Spleen (tissue), 11 donors: ENCODE measurements around the gene SHISA4. TPM values are rescaled to one million over a fixed set of nuclear protein-coding genes. Genes with fewer than 3 reads are reported as not detected.

Experiments
- DNase-seq: peaks from one replicate; pipeline ENCODE4 v3.0.0-alpha.2; 2020
- H3K27ac ChIP-seq, 8 donors: fragments of 200-600 bp; sonication (generic) in 7 of 8; 1 replicate in 4 of 8; 2 replicates in 4 of 8; pipeline versions ENCODE4 v1.5.0 to v1.8.0; 2016 to 2021; ENCODE audit warnings: inconsistent platforms in 4 of 8, mild to moderate bottlenecking in 4 of 8, moderate library complexity in 1 of 8
- H3K27me3 ChIP-seq, 7 donors: fragments of 200-600 bp; sonication (generic) in 6 of 7; replicated peaks in 1 of 7; 1 replicate in 4 of 7; 2 replicates in 3 of 7; pipeline versions ENCODE4 v1.5.0 to v1.8.0; 2016 to 2021; ENCODE audit warnings: inconsistent platforms in 3 of 7, mild to moderate bottlenecking in 1 of 7
- H3K36me3 ChIP-seq, 6 donors: fragments of 200-600 bp; sonication (generic) in 5 of 6; 1 replicate in 4 of 6; 2 replicates in 2 of 6; pipeline versions ENCODE4 v1.5.0 to v1.8.0; 2016 to 2021; ENCODE audit warnings: inconsistent platforms in 2 of 6
- H3K4me1 ChIP-seq, 6 donors: fragments of 200-600 bp; sonication (generic) in 5 of 6; 1 replicate in 3 of 6; 2 replicates in 3 of 6; pipeline versions ENCODE4 v1.5.0 to v1.8.0; 2016 to 2021; ENCODE audit warnings: inconsistent platforms in 3 of 6
- H3K4me3 ChIP-seq, 8 donors: fragments of 200-600 bp; sonication (generic) in 7 of 8; 1 replicate in 4 of 8; 2 replicates in 4 of 8; pipeline versions ENCODE4 v1.5.0 to v1.8.0; 2016 to 2021; ENCODE audit warnings: inconsistent platforms in 4 of 8, mild to moderate bottlenecking in 4 of 8, moderate library complexity in 2 of 8
- H3K9me3 ChIP-seq, 8 donors: fragments of 200-600 bp; sonication (generic) in 7 of 8; 1 replicate in 4 of 8; 2 replicates in 4 of 8; pipeline versions ENCODE4 v1.5.0 to v1.8.0; 2016 to 2021; ENCODE audit warnings: inconsistent platforms in 4 of 8
- POLR2A ChIP-seq, 3 donors: fragments of 450-650 bp; IDR thresholded peaks; one replicate each; pipeline ENCODE4 v1.5.1; 2017; ENCODE audit warnings: antibody characterized with exemption in 3 of 3, mild to moderate bottlenecking in 1 of 3
- POLR2AphosphoS5 ChIP-seq, 3 donors: sonication (generic); formaldehyde crosslinking; IDR thresholded peaks; one replicate each; pipeline ENCODE4 v1.5.1; 2017; ENCODE audit warnings: antibody characterized with exemption in 3 of 3
- WGBS, 5 donors: extraction: QIAGEN DNeasy Blood & Tissue Kit in 3 of 5; methylation state at CpG; one replicate each; pipeline versions ENCODE4 v1.1.5 to v1.1.7; 2013 to 2018; 5-methylcytosine and 5-hydroxymethylcytosine counted together
- intact Hi-C: fragments of 100-400 bp; cut with DNase I; formaldehyde crosslinking; loops from one replicate; pipeline ENCODE4 v1.15.0; 2023; ENCODE audit warnings: low total_unique reads
- polyA plus RNA-seq, 3 donors: library from polyadenylated mRNA; stranded (reverse); fragments of 200-250 nt; gene quantifications; one replicate each; pipeline ENCODE4 v1.2.1, GENCODE V29; 2013
- total RNA-seq, 7 donors: library from RNA; depleted of rRNA in 3 of 7; stranded (reverse); fragments of >200 nt in 3 of 7; fragmentation: NEBNext Ultra II Directional in 4 of 7; extraction: Animal tissue kit (Norgen Biotek cat#: 25700) in 4 of 7; gene quantifications; one replicate each; pipeline versions ENCODE4 v1.1.0 to v1.2.1, GENCODE V29; 2016 to 2021
- TF ChIP-seq, protein P1 (sequence below), 11 experiments: fragments of 200-600 bp in 7 of 11; fragments of 450-650 bp in 4 of 11; sonication (generic) in 4 of 11; IDR thresholded peaks in 8 of 11; conservative IDR thresholded peaks in 3 of 11; 1 replicate in 7 of 11; 2 replicates in 4 of 11; pipeline versions ENCODE4 v1.4.0 to v1.8.0; 2016 to 2021; ENCODE audit warnings: antibody characterized with exemption in 11 of 11, inconsistent platforms in 4 of 11, mild to moderate bottlenecking in 1 of 11
- donor health status: healthy with polysubstance abuse.
- donor health status: DM: no; HTN: no; CAD: no; lungs with moderate emphysema.
- donor health status: DM: no; HTN: no; CAD: no.
- donor health status: Bipolar disorder and iron deficiency.
- donor health status: healthy.
- donor health status: DM: no; HTN: no; CAD: no.
- donor health status: DM: yes; HTN: yes; CAD: no.

The SHISA4 gene
- total and polyA plus RNA-seq, 10 donors: 3.2 to 13.3 (median 6.2) TPM

- intact Hi-C loops: loop anchor here (5.0 kb wide), 1 partner anchor 90 kb away; no protein-coding TSS in a partner anchor
- peaks cover 0 to 13% (median 0%) of the 10 kb centered on the region in 7 donors for H3K27me3 ChIP-seq
- H3K4me3 ChIP-seq: no peak overlapping the region
- H3K4me1 ChIP-seq: peaks cover 0 to 41% (median 14%) of the 10 kb centered on the region in 6 donors
- no peak for TF ChIP-seq POLR2A (IDR thresholded peaks at IDR 0.05)
- TF ChIP-seq, protein P1, sequence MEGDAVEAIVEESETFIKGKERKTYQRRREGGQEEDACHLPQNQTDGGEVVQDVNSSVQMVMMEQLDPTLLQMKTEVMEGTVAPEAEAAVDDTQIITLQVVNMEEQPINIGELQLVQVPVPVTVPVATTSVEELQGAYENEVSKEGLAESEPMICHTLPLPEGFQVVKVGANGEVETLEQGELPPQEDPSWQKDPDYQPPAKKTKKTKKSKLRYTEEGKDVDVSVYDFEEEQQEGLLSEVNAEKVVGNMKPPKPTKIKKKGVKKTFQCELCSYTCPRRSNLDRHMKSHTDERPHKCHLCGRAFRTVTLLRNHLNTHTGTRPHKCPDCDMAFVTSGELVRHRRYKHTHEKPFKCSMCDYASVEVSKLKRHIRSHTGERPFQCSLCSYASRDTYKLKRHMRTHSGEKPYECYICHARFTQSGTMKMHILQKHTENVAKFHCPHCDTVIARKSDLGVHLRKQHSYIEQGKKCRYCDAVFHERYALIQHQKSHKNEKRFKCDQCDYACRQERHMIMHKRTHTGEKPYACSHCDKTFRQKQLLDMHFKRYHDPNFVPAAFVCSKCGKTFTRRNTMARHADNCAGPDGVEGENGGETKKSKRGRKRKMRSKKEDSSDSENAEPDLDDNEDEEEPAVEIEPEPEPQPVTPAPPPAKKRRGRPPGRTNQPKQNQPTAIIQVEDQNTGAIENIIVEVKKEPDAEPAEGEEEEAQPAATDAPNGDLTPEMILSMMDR (IDR thresholded peaks at IDR 0.05 in 8 of 11, conservative IDR thresholded peaks at IDR 0.05 in 3 of 11): peak in 1 of 11 experiments; percentile 17
- peak in 1 of 3 donors; percentile 28 for TF ChIP-seq POLR2AphosphoS5 (IDR thresholded peaks at IDR 0.05)
- WGBS, 5 donors: 31 to 51% (median 39%) methylated on average over 2 of the region's 2 CpGs
- H3K36me3 ChIP-seq: no peaks in the 10 kb centered on the region
- peak overlapping the region in 5 of 8 donors; percentile 14 to 78 (median 66) for H3K27ac ChIP-seq
- no peaks in the 10 kb centered on the region for H3K9me3 ChIP-seq
- no peak for DNase-seq
Measured at GRCh38 chr1:201882665-201883132, 6.0 kb upstream of the SHISA4 start.

GRCh38 chr1:201883266-201883665, 5.4 kb upstream of the SHISA4 start:
- H3K27ac ChIP-seq: peak overlapping the region in 4 of 8 donors; percentile 9 to 78 (median 64)
- H3K4me3 ChIP-seq: no peak overlapping the region
- no peak for TF ChIP-seq POLR2AphosphoS5 (IDR thresholded peaks at IDR 0.05)
- no peak for TF ChIP-seq POLR2A (IDR thresholded peaks at IDR 0.05)
- TF ChIP-seq, protein P1 (IDR thresholded peaks at IDR 0.05 in 8 of 11, conservative IDR thresholded peaks at IDR 0.05 in 3 of 11): no peak
- no peaks in the 10 kb centered on the region for H3K36me3 ChIP-seq
- WGBS, 5 donors: 74 to 89% (median 84%) methylated on average over 3 of the region's 3 CpGs
- DNase-seq: no peak
- H3K27me3 ChIP-seq: peaks cover 0 to 19% (median 5%) of the 10 kb centered on the region in 7 donors
- no peaks in the 10 kb centered on the region for H3K9me3 ChIP-seq
- intact Hi-C loops: loop anchor here (5.0 kb wide), 1 partner anchor 89 kb away; no protein-coding TSS in a partner anchor
- peaks cover 0 to 47% (median 18%) of the 10 kb centered on the region in 6 donors for H3K4me1 ChIP-seq

DNA sequence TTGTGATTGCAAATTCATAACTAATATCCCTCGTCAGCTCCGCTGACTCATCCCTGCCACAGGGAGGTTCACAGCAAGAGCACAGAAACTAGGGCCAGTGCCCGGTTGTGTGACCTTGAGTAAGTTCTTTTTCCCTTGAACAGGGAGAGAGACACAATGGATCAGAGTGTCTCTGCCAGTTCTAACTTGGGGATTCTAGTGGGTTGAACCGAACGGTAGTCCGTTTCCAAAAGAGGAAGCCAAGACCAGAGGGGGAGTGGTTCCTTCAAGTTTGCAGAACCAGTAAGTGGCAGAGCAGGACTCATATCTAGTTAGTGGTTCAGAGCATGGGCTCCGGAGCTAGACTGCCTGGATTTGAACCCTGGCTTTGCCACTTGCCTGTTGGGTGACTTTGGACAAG, 4.9 kb upstream of the SHISA4 start:
- DNase-seq: no peak
- Histone ChIP-seq H3K4me1 (peaks cover 0 to 52% (median 22%) of the 10 kb centered on the region in 6 donors), H3K36me3 (no peaks in the 10 kb centered on the region), H3K9me3 (no peaks in the 10 kb centered on the region), H3K27ac (peak overlapping the region in 4 of 8 donors; percentile 9 to 78 (median 64)), H3K27me3 (peaks cover 0 to 24% (median 10%) of the 10 kb centered on the region in 7 donors), H3K4me3 (no peak overlapping the region)
- intact Hi-C loops: loop anchor here (5.0 kb wide), 1 partner anchor 89 kb away; no protein-coding TSS in a partner anchor
- peak in 1 of 3 donors; percentile 40 for TF ChIP-seq POLR2AphosphoS5 (IDR thresholded peaks at IDR 0.05)
- TF ChIP-seq POLR2A (IDR thresholded peaks at IDR 0.05): no peak
- 12 to 25% (median 17%) methylated on average over 7 of the region's 7 CpGs for WGBS, 5 donors

- TF ChIP-seq, protein P1 (IDR thresholded peaks at IDR 0.05 in 8 of 11, conservative IDR thresholded peaks at IDR 0.05 in 3 of 11): no peak
- TF ChIP-seq POLR2AphosphoS5 (IDR thresholded peaks at IDR 0.05) (peak in 1 of 3 donors; percentile 50), POLR2A (IDR thresholded peaks at IDR 0.05) (no peak)
- peaks cover 4 to 58% (median 28%) of the 10 kb centered on the region in 6 donors for H3K4me1 ChIP-seq
- no peak overlapping the region for H3K4me3 ChIP-seq
- DNase-seq: no peak
- peak overlapping the region in 3 of 8 donors; percentile 9 to 78 (median 75) for H3K27ac ChIP-seq
- no peaks in the 10 kb centered on the region for H3K9me3 ChIP-seq
- 20 to 40% (median 22%) methylated on average over 1 of the region's 1 CpG for WGBS, 5 donors
- intact Hi-C loops: loop anchor here (5.0 kb wide), 1 partner anchor 88 kb away; no protein-coding TSS in a partner anchor
- peaks cover 0 to 31% (median 17%) of the 10 kb centered on the region in 7 donors for H3K27me3 ChIP-seq
- no peaks in the 10 kb centered on the region for H3K36me3 ChIP-seq
Measured at GRCh38 chr1:201884425-201884824, 4.3 kb upstream of the SHISA4 start.
